Inferior parietal cortex (tissue), 1 donor: Measurements from ENCODE around the gene STX16.
"Not testable (repeated sequence)": the region's sequence is repeated elsewhere in the genome, so short reads cannot be mapped to it uniquely, and the experiment has no call there.

Experiments
- DNase-seq: peaks from one replicate; pipeline ENCODE4 v3.0.0-alpha.2; 2016; ENCODE audit errors: extremely low spot score

The STX16 gene

GRCh38 chr20:58636983-58637421 is 14.1 kb upstream of the STX16 start:
- DNase-seq, result no peak

GRCh38 chr20:58637466-58638213 is 13.4 kb upstream of the STX16 start:
- no peak for DNase-seq

- DNase-seq, result no peak
These were observed 12.5 kb upstream of the STX16 start for GRCh38 chr20:58638467-58639181.

- no peak for DNase-seq
These were observed 11.6 kb upstream of the STX16 start for GRCh38 chr20:58639182-58640146.

DNA sequence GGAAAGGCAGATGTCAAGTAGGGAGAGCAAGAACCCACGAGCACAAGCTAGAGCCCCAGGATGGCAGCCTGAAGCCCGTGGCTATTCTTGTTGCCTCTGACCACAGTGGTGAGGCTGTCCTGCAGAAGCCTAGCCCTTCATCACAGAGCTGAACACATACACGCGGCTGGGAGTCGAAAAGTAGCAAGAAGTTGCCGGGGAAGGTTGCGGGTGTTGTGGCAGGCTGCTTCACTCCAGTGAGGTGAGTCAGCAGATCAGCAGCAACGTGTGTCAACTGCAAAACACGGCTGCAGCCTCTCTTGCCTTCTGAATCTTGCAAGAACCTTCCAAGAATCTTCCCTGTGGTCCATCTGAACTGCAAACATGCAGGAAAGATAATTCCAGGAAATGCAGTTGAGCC is 10.6 kb upstream of the STX16 start:
- DNase-seq, result no peak

DNA sequence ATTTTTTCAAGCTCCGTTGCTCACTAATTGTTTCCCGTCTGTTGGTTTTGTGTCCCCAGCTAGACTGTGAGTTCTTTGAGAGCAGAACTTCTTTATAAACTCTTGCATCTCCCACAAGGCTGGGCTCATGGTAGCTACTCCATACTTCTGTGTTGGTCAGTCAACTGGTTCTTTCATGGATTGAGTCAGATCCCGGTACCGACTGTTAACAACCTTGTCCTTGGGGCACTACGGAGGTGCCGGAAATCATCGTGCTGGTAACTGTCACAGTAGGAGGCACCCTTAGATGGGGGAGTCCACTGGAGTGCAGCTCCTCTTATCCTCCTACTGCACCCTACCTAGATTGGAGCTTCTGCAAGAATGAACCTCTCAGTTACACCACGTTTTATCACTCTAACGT is 8.6 kb upstream of the STX16 start:
- DNase-seq, result no peak

DNA sequence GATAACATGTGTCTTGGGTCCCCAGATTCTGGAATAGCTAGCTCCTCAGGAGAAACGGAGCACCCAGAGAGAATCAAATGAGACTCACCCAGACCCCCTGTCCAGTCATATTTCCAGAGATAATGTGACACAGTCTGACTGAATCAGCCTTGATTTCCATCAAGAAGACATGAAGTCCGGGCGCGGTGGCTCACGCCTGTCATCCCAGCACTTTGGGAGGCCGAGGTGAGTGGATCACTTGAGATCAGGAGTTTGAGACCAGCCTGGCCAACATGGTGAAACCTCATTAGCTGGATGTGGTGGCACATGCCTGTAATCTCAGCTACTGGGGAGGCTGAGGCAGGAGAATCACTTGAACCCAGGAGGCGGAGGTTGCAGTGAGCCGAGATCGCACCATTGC is 8.2 kb upstream of the STX16 start:
- DNase-seq, result not testable (repeated sequence)

DNA sequence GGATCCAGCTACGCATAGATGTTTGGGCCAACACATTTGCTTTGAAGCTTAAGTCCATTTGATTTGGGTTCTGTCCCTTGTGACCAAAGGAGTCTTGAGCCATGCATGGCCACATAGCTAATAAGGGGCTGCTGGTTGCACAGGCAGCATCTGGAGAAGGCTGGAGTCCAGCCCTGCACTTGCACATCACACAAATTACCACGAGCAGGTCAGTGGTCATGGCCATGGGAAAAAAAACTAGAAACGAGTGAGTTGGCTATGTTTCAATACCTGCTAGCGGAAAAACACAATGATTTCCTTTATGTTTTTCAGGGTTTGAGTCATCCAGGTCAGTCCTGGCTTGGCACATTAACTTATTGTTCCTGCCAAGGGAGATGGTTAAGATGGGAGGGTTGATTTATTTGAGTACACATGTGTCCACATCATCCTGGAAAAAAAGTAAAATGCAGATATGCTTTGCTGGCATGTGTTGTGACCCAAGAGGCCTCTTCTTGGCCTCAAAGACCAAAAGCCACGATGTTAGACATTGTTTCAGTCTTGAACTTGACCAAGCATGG is 5.6 kb upstream of the STX16 start:
- DNase-seq, result no peak

DNA sequence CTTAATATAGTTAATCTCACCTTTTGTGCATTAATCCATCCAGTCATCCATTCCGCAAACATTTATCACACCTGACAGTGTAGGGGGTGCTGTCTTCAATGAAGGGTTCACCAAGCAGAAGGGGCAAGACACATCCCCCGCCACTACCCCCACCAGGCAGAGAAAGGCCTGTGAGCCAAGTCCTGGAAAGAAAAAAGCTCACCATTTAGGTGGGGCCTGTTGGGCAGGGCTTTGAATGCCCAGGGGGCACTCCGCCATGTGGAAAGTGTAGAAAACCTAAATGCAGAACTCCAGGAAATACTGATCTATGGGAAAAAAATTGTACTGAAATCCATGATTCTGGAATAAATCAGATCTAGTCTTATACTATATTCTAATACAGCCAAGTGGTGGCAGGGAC is 4.8 kb upstream of the STX16 start:
- DNase-seq, result no peak

GRCh38 chr20:58646703-58647102 is 4.4 kb upstream of the STX16 start:
- DNase-seq, result no peak

DNA sequence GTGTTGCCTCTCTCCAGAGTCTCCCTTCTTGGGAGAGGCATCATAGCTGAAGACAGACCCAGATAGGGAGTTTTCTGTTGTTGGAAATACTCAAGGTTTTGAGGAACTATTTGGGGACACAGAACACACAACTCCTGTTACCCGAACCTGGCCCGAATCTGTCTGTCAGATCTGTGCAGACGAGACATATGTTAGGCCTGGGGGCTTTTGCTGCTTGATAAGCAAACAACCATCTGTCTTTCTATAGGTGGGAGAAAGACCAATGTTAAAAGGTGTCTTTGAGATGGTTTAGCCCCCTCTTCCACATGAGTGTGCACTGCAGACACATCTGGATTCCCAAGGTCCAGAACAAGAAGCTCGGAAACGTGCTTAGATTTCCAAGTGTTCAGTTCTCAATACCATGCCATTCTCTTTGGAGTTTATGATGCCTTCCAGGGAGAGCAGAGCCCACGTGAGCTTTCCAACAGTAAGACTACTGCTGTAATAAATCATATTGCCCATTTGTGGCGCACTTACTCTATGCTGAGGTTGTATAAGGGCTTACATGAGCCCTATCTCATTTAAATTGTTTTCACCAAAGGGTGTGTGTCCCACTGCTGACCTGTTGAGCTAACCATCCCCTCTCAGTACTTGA is 3.8 kb upstream of the STX16 start:
- DNase-seq, result no peak

DNA sequence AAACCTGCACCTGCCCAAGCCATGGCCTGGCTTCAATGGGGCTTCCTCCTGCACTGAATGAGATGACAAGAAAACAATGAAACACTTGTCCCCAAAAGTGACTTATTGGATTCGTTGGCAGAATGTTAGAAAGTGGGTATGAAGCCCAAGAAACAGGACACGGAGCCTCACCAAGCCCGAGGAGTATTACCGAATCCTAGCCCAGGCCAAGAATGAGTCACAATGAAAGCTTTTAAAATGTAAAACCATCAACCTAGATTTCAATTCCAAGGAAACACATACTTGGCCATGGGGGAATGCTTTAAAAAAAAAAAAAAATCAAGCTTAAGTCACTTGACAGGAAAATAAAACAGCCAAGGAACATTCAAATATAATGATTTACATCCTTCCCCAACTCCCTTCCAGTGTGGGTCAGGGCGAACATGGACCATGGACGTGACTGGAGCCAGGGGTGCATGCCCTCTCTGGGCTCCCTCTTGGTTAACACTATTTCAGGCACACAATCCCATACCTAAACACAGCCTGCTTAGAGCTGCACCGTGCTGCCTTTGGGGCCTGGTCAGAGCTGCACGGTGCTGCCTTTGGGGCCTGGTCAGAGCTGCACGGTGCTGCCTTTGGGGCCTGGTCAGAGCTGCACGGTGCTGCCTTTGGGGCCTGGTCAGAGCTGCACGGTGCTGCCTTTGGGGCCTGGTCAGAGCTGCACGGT is 3.1 kb upstream of the STX16 start:
- DNase-seq, result no peak

DNA sequence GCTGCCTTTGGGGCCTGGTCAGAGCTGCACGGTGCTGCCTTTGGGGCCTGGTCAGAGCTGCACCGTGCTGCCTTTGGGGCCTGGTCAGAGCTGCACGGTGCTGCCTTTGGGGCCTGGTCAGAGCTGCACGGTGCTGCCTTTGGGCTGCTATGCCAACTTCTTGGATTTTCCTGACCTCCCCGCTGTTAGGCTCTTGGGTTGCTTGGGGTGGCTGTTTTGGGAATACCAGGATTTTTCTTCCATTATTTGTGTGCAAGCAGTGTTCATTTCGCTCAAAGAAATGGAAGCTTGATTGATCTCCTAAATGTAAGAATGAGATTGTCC is 2.6 kb upstream of the STX16 start:
- not testable (repeated sequence) for DNase-seq

- no peak for DNase-seq
These were observed 1.5 kb upstream of the STX16 start for GRCh38 chr20:58649288-58650180.

- no peak for DNase-seq
These were observed 805 bp upstream of the STX16 start for GRCh38 chr20:58650181-58650775.

DNA sequence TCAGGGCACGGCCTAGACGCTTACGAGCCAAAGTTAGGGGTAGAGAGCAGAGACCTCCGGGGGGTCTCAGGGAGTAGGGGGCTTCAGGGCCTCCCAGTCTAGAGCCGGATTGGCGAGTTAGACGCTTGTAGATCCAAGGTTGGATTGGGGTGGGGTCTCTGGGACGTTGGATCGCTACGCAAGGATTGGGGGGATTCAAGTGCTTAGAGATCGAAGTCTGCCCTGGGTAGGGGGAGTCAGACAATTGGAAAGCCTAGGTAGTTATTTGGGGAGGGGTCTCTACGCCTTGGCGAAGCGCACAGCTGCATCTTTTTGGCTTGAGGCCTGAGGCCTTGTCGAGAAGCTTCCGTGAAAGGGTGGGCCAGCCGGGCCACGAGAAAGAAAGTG is 469 bp downstream of the STX16 start:
- DNase-seq, result peak; percentile 52

DNA sequence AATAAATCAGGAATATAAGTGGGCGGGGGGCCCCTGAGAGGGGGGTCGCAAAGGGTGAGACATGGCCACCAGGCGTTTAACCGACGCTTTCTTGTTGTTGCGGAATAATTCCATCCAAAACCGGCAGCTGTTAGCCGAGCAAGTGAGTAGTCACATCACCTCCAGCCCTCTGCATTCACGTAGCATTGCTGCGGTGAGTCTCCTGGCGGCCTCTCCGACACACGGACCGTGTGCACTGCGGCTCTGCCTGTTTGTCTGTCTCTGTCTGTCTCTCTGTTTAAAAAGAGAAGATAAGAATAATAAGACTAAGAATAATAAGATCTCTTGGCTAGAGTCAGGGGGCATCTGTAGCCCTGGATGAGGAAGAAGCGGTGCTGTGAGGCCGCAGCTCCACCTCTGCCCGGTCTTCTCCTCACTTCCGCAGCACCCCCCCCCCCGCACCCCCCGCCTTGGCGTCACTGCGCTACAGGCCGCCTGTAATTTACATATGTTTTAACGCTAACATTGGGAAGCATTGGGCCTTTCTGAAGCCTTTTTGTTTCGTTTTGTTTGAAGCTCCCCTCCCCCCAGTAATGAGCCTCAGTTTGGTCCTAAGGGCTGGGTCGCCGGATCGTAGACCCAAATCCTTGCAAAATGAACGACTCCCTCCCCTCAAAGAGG is 993 bp downstream of the STX16 start:
- peak; percentile 47 for DNase-seq

- no peak for DNase-seq
These were observed 1.7 kb downstream of the STX16 start for GRCh38 chr20:58652606-58653294.
